ENCODE data around the gene RRP1B. TPM values are rescaled to one million over a fixed set of nuclear protein-coding genes. Genes with fewer than 3 reads are reported as not detected.

The RRP1B gene
- total RNA-seq, 1 experiment from 2014 or later = 30.7 TPM

DNA sequence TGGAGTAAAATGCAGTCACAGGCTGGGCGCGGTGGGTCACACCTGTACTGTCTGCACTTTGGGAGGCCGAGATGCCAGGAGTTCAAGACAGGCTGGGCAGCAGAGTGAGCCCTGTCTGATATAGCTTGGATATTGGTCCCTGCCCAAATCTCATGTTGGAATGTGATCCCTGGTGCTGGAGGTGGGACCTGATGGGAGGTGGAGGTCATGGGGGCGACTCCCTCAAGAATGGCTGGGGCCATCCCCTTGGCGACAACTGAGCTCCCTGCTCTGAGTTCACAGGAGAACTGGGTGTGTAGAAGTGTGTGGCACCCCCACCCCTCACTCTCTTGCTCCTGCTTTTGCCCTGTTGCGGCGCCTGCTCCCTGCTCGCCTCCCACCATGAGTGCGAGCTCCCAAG is 48.1 kb downstream of the RRP1B start:
- no peaks in the 10 kb centered on the region for H3K27me3 ChIP-seq (ENCODE audit: control insufficient read depth, insufficient read depth, low read length)
- TF ChIP-seq, protein P1, sequence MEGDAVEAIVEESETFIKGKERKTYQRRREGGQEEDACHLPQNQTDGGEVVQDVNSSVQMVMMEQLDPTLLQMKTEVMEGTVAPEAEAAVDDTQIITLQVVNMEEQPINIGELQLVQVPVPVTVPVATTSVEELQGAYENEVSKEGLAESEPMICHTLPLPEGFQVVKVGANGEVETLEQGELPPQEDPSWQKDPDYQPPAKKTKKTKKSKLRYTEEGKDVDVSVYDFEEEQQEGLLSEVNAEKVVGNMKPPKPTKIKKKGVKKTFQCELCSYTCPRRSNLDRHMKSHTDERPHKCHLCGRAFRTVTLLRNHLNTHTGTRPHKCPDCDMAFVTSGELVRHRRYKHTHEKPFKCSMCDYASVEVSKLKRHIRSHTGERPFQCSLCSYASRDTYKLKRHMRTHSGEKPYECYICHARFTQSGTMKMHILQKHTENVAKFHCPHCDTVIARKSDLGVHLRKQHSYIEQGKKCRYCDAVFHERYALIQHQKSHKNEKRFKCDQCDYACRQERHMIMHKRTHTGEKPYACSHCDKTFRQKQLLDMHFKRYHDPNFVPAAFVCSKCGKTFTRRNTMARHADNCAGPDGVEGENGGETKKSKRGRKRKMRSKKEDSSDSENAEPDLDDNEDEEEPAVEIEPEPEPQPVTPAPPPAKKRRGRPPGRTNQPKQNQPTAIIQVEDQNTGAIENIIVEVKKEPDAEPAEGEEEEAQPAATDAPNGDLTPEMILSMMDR (IDR thresholded peaks at IDR 0.05) = no peak
- TF ChIP-seq, protein P2, sequence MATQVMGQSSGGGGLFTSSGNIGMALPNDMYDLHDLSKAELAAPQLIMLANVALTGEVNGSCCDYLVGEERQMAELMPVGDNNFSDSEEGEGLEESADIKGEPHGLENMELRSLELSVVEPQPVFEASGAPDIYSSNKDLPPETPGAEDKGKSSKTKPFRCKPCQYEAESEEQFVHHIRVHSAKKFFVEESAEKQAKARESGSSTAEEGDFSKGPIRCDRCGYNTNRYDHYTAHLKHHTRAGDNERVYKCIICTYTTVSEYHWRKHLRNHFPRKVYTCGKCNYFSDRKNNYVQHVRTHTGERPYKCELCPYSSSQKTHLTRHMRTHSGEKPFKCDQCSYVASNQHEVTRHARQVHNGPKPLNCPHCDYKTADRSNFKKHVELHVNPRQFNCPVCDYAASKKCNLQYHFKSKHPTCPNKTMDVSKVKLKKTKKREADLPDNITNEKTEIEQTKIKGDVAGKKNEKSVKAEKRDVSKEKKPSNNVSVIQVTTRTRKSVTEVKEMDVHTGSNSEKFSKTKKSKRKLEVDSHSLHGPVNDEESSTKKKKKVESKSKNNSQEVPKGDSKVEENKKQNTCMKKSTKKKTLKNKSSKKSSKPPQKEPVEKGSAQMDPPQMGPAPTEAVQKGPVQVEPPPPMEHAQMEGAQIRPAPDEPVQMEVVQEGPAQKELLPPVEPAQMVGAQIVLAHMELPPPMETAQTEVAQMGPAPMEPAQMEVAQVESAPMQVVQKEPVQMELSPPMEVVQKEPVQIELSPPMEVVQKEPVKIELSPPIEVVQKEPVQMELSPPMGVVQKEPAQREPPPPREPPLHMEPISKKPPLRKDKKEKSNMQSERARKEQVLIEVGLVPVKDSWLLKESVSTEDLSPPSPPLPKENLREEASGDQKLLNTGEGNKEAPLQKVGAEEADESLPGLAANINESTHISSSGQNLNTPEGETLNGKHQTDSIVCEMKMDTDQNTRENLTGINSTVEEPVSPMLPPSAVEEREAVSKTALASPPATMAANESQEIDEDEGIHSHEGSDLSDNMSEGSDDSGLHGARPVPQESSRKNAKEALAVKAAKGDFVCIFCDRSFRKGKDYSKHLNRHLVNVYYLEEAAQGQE (IDR thresholded peaks at IDR 0.05; ENCODE audit: insufficient read depth in 1 of 2, low read depth in 2 of 2, low read length in 1 of 2) = no peak
- TF ChIP-seq SIN3A (IDR thresholded peaks at IDR 0.05; ENCODE audit: borderline replicate concordance, insufficient read depth, low read depth, low read length) = no peak
- TF ChIP-seq TCF7L2 (IDR thresholded peaks at IDR 0.05; ENCODE audit: low read depth, low read length) = no peak
- TF ChIP-seq POLR2AphosphoS5 (IDR thresholded peaks at IDR 0.05; ENCODE audit: low read depth, low read length) = no peak
- no peak for DNase-seq (ENCODE audit: low read depth, low spot score)
- peaks cover 9% of the 10 kb centered on the region for H3K4me1 ChIP-seq (ENCODE audit: control insufficient read depth, insufficient read depth, low read length)
- H3K27ac ChIP-seq (ENCODE audit: low read length) = no peak overlapping the region
- BruUV-seq (replicated peaks) = no TSS peak
- CTCF ChIA-PET = interaction anchor here (0.6 kb wide), 1 partner anchor 95 kb away, joined by 3 read pairs; no protein-coding TSS in a partner anchor
- intact Hi-C loops (cut with micrococcal nuclease; ENCODE audit: unreplicated experiment) = no loop called here
- no peak for ATAC-seq
- no peak overlapping the region for H3K4me3 ChIP-seq (ENCODE audit: low read depth in 2 of 2, low read length in 2 of 2)
- POLR2A ChIA-PET = no interaction called here
- no peaks in the 10 kb centered on the region for H3K9me3 ChIP-seq (ENCODE audit: control insufficient read depth, insufficient read depth, low read depth, low read length)
- in situ Hi-C loops (cut with HindIII; ENCODE audit: low pct_unique_long_range_greater_than_20kb, low sequenced_read_pairs) = no loop called here
- no peaks in the 10 kb centered on the region for H3K36me3 ChIP-seq (ENCODE audit: control insufficient read depth, insufficient read depth, low read length)

DNA sequence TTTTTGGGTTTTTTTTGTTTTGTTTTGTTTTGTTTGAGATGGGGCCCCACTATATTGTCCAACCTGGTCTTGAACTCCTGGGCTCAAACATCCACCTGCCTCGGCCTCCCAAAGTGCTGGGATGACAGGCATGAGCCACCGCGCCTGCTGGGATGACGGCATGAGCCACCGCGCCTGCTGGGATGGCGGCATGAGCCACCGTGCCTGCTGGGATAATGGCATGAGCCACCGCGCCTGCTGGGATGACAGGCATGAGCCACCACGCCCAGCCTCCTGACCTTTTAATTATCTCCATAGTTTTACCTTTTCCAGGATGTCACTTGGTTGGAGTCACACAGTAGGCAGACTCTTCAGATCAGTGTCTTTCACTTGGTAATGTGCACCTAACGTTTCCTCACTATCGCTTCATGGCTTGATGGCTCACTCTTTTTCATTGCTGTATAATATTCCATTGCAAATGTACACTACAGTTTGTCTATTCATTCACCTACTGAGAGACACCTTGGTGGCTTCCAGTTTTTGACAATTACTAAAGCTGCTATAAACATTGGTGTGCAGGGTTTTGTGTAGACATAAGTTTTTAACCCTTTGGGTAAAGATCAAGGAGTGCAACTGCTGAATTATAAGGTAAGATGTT is 49.5 kb downstream of the RRP1B start:
- no TSS peak for BruUV-seq (replicated peaks)
- in situ Hi-C loops (cut with HindIII; ENCODE audit: low pct_unique_long_range_greater_than_20kb, low sequenced_read_pairs) (no loop called here), intact Hi-C loops (cut with micrococcal nuclease; ENCODE audit: unreplicated experiment) (no loop called here)
- POLR2A ChIA-PET = no interaction called here
- DNase-seq (ENCODE audit: low read depth, low spot score) (no peak), ATAC-seq (no peak)
- peaks cover 18% of the 10 kb centered on the region for H3K4me1 ChIP-seq (ENCODE audit: control insufficient read depth, insufficient read depth, low read length)
- H3K4me3 ChIP-seq (ENCODE audit: low read depth in 2 of 2, low read length in 2 of 2) = no peak overlapping the region
- H3K9me3 ChIP-seq (ENCODE audit: control insufficient read depth, insufficient read depth, low read depth, low read length) = no peaks in the 10 kb centered on the region
- H3K36me3 ChIP-seq (ENCODE audit: control insufficient read depth, insufficient read depth, low read length) = no peaks in the 10 kb centered on the region
- TF ChIP-seq TCF7L2 (IDR thresholded peaks at IDR 0.05; ENCODE audit: low read depth, low read length) (no peak), SIN3A (IDR thresholded peaks at IDR 0.05; ENCODE audit: borderline replicate concordance, insufficient read depth, low read depth, low read length) (no peak), POLR2AphosphoS5 (IDR thresholded peaks at IDR 0.05; ENCODE audit: low read depth, low read length) (no peak)
- TF ChIP-seq, protein P2 (IDR thresholded peaks at IDR 0.05; ENCODE audit: insufficient read depth in 1 of 2, low read depth in 2 of 2, low read length in 1 of 2) = no peak
- TF ChIP-seq, protein P1 (IDR thresholded peaks at IDR 0.05) = no peak
- CTCF ChIA-PET = no interaction called here
- no peak overlapping the region for H3K27ac ChIP-seq (ENCODE audit: low read length)
- no peaks in the 10 kb centered on the region for H3K27me3 ChIP-seq (ENCODE audit: control insufficient read depth, insufficient read depth, low read length)

Data from Panc1 (cell line).